Activated T-cell treated with anti-CD3 and anti-CD28 coated beads, Interleukin-2, amount 50 U/mL, for 72 hours (primary cell): ENCODE data around the gene AMACR. TPM values are rescaled to one million over a fixed set of nuclear protein-coding genes. Genes with fewer than 3 reads are reported as not detected.
A peak's percentile ranks its signal among the peaks of the same experiment; 100 is the strongest.

Experiments used
- ATAC-seq, 2 donors: fragments of 150-1000 bp; cut with Tn5 transposase; replicated peaks in 1 of 2; 2 replicates each; pipeline ENCODE4 v1.10.0; 2021; ENCODE audit warnings: moderate library complexity in 2 of 2, mild to moderate bottlenecking in 1 of 2
- DNase-seq, 2 donors: peaks; one replicate each; pipeline ENCODE4 v3.0.0; 2021 to 2022; ENCODE audit warnings: mixed read lengths in 1 of 2
- H3K27ac Mint-ChIP-seq: one replicate; pipeline ENCODE4 v1.8.0; 2022; ENCODE audit warnings: mild to moderate bottlenecking, moderate library complexity, mixed read lengths
- H3K27me3 Mint-ChIP-seq: one replicate; pipeline ENCODE4 v1.8.0; 2022; ENCODE audit warnings: low read depth, mixed read lengths
- H3K36me3 Mint-ChIP-seq, 2 donors: one replicate each; pipeline ENCODE4 v1.8.0; 2022; ENCODE audit warnings: mixed read lengths in 2 of 2, mild to moderate bottlenecking in 1 of 2; ENCODE audit not compliant: insufficient read depth in 2 of 2
- H3K4me1 Mint-ChIP-seq: one replicate; pipeline ENCODE4 v1.8.0; 2022; ENCODE audit warnings: low read depth, mixed read lengths
- H3K4me3 Mint-ChIP-seq, 2 donors: one replicate each; pipeline ENCODE4 v1.8.0; 2022; ENCODE audit warnings: mild to moderate bottlenecking in 2 of 2, mixed read lengths in 2 of 2, moderate library complexity in 2 of 2
- H3K9me3 Mint-ChIP-seq, 2 donors: one replicate each; pipeline ENCODE4 v1.8.0; 2022; ENCODE audit warnings: mixed read lengths in 2 of 2
- total RNA-seq, 2 donors: library from RNA; stranded (reverse); gene quantifications; one replicate each; pipeline ENCODE4 v1.2.3, GENCODE V29; 2022

The AMACR gene
- 1 to 10 TPM; 5.5 to 6.7 TPM for total RNA-seq

DNA sequence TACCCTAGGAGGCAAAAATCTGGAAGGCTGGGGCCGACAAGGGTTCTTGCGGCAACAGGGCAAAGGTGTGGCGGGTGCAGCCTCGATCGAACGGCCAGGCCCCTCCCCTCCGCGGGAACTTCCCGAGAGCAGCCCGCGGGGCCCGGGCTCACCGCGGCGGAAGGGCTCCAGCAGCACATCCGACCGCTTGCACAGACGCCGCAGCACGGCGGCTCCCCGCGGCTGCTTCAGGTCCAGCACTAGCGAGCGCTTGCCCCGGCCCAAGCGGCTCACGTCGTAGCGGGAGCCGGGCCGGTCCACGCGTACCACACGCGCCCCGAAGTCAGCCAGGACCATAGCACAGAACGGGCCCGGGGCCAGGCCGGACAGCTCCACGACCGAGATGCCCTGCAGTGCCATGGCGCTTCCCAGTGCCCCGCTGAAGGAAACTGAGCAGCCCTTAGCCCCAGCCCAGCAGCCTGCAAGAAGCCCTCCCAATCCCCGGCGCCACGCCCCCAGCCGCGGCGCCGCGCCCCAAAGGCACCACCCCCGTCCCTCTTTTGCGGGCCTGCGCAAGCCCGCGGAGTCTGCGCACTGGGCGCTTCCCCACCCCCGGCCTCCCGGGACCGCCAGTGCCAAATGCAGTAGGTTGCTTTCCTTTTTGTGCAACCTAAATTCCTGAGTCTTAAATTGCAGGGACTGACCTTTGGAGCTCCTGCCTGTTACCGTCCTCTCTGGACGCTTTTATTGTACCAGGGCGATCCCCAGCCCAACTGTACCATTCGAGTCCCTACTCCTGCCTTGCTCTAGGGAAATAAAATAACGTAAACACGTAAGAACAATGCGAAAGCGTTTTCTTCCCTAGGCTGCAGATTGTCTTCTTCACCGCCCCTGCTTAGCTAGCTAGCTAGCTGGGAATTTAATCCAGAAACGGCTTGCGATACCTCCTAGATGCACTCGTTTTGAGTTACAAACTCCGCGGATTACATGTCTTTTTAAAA is at the start of gene AMACR:
TSS of gene AMACR (minus strand) at position 430 of the 980 bp plus-strand sequence. CDS start at position 399, 31 bp downstream.
- Mint-ChIP-seq H3K4me1 (peaks cover 40% of the 10 kb centered on the region), H3K9me3 (no peaks in the 10 kb centered on the region), H3K27me3 (no peaks in the 10 kb centered on the region), H3K27ac (peak within 1 kb of the TSS; percentile 95), H3K4me3 (peak within 1 kb of the TSS; percentile 87 to 93), H3K36me3 (peaks cover 0 to 3% of the 10 kb centered on the region in 2 donors)
- peak; percentile 81 to 90 for DNase-seq
- ATAC-seq = peak; percentile 88 to 92

GRCh38 chr5:34057569-34057968 is 49.7 kb upstream of the AMACR start:
- no peaks in the 10 kb centered on the region for H3K27me3 Mint-ChIP-seq
- no peaks in the 10 kb centered on the region for H3K9me3 Mint-ChIP-seq
- H3K36me3 Mint-ChIP-seq = peaks cover 3% of the 10 kb centered on the region in 2 donors
- no peak overlapping the region for H3K4me3 Mint-ChIP-seq
- ATAC-seq (no peak), DNase-seq (no peak)
- H3K4me1 Mint-ChIP-seq = no peaks in the 10 kb centered on the region
- no peak overlapping the region for H3K27ac Mint-ChIP-seq

DNA sequence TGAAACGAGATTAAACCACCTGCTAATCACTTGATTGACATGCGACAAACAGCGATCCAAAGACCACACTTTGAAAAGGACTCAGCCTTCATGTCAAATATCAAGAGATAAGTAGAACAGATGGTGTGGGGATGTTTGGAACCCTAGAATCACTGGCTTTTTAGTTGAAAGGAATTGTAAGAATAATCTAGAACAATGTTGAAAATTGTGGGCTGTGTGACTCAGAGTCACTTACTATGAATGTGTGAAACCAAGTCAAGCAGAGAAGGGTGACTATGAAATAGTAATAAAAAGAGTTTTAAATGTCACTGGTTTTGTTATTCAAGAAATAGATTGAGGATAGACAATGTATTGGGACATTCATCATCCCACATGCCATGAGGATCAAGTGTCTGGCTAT is 49.3 kb upstream of the AMACR start:
- no peaks in the 10 kb centered on the region for H3K27me3 Mint-ChIP-seq
- DNase-seq (no peak), ATAC-seq (peak; percentile 43 to 47)
- H3K27ac Mint-ChIP-seq = no peak overlapping the region
- peaks cover 3% of the 10 kb centered on the region in 2 donors for H3K36me3 Mint-ChIP-seq
- no peaks in the 10 kb centered on the region for H3K9me3 Mint-ChIP-seq
- H3K4me1 Mint-ChIP-seq = no peaks in the 10 kb centered on the region
- no peak overlapping the region for H3K4me3 Mint-ChIP-seq

DNA sequence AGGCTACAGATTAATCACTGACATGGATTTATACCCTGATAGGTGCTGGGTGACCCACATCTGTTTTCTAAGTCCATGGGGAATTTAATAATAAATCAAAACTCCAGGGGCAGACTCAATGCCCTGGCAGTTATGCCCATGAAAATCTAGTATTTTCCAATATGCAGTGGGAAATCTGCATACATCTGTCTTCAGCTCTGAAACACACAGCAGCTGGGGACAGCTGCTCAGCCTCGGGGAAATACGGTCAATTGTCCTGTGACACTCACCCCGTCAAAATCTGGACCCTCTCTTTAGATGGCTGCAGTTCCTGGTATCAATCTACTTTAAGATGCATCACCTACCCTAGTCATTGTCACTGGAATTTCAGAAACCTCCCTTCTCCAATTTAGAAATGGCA is 47.8 kb upstream of the AMACR start:
- Mint-ChIP-seq H3K27me3 (no peaks in the 10 kb centered on the region), H3K27ac (no peak overlapping the region), H3K4me1 (no peaks in the 10 kb centered on the region), H3K4me3 (no peak overlapping the region), H3K9me3 (no peaks in the 10 kb centered on the region), H3K36me3 (no peaks in the 10 kb centered on the region)
- ATAC-seq = no peak
- no peak for DNase-seq

GRCh38 chr5:34054400-34054729 is 46.5 kb upstream of the AMACR start:
- Mint-ChIP-seq H3K9me3 (no peaks in the 10 kb centered on the region), H3K4me1 (no peaks in the 10 kb centered on the region), H3K27ac (no peak overlapping the region)

DNA sequence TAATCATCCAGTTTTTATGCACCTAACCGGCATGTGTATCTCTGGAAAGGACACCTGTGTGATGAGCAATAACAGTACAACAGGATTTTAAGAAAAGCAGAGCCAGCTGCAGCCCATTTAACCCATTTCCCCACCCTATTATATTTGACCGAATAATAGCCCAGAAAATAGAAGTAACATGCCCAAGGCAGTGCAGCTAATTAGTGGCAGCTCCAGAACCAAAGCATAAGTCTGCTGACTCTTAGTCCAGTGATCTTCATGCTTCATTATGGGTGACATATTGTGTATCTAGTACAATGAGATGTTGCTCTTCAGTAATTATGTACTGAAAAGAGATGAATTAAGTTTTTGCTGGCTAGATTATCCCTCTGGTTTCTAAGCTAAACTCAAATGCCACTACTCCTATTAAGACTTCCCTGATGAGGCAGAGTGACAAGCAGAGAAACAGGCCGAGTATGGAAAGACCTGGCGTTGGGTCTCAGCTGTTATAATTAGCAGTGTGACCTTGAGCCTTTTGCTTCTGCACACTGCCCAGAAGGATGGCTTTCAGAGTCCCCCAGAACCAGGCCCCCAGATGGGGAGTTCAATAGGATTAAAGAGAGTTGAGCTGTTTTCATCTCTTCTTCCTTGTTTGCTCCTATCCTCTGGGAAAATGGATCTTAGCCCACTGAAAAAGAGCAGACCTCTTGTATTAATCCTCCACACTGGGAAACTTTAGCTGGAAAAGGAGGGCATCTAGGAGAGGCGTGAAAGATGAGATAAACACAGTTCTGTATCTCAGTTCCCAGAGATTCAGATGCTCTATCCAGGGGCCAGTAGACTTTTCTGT is 45.9 kb upstream of the AMACR start:
- no peak overlapping the region for H3K27ac Mint-ChIP-seq
- no peaks in the 10 kb centered on the region for H3K27me3 Mint-ChIP-seq
- ATAC-seq (no peak), DNase-seq (no peak)
- H3K9me3 Mint-ChIP-seq = no peaks in the 10 kb centered on the region
- H3K36me3 Mint-ChIP-seq = no peaks in the 10 kb centered on the region
- no peaks in the 10 kb centered on the region for H3K4me1 Mint-ChIP-seq
- H3K4me3 Mint-ChIP-seq = no peak overlapping the region

More at GRCh38 chr5:34054400-34054729, 46.5 kb upstream of the AMACR start:
- no peak for DNase-seq
- ATAC-seq = no peak
- no peak overlapping the region for H3K4me3 Mint-ChIP-seq
- H3K27me3 Mint-ChIP-seq = no peaks in the 10 kb centered on the region
- no peaks in the 10 kb centered on the region for H3K36me3 Mint-ChIP-seq

GRCh38 chr5:34053133-34053532 is 45.3 kb upstream of the AMACR start:
- H3K4me1 Mint-ChIP-seq = no peaks in the 10 kb centered on the region
- no peaks in the 10 kb centered on the region for H3K9me3 Mint-ChIP-seq
- no peaks in the 10 kb centered on the region for H3K36me3 Mint-ChIP-seq
- no peak for ATAC-seq
- no peak for DNase-seq
- no peaks in the 10 kb centered on the region for H3K27me3 Mint-ChIP-seq
- no peak overlapping the region for H3K27ac Mint-ChIP-seq
- no peak overlapping the region for H3K4me3 Mint-ChIP-seq

GRCh38 chr5:34051374-34051980 is 43.6 kb upstream of the AMACR start:
- H3K4me3 Mint-ChIP-seq = no peak overlapping the region
- H3K27ac Mint-ChIP-seq = no peak overlapping the region
- no peaks in the 10 kb centered on the region for H3K36me3 Mint-ChIP-seq
- no peak for ATAC-seq
- no peak for DNase-seq
- H3K9me3 Mint-ChIP-seq = no peaks in the 10 kb centered on the region
- H3K4me1 Mint-ChIP-seq = no peaks in the 10 kb centered on the region
- H3K27me3 Mint-ChIP-seq = no peaks in the 10 kb centered on the region

- H3K27me3 Mint-ChIP-seq = no peaks in the 10 kb centered on the region
- H3K4me3 Mint-ChIP-seq = no peak overlapping the region
- ATAC-seq = no peak
- no peaks in the 10 kb centered on the region for H3K4me1 Mint-ChIP-seq
- H3K9me3 Mint-ChIP-seq = no peaks in the 10 kb centered on the region
- no peak for DNase-seq
- H3K36me3 Mint-ChIP-seq = no peaks in the 10 kb centered on the region
- H3K27ac Mint-ChIP-seq = no peak overlapping the region
These were observed 40.1 kb upstream of the AMACR start for GRCh38 chr5:34047774-34048572.

DNA sequence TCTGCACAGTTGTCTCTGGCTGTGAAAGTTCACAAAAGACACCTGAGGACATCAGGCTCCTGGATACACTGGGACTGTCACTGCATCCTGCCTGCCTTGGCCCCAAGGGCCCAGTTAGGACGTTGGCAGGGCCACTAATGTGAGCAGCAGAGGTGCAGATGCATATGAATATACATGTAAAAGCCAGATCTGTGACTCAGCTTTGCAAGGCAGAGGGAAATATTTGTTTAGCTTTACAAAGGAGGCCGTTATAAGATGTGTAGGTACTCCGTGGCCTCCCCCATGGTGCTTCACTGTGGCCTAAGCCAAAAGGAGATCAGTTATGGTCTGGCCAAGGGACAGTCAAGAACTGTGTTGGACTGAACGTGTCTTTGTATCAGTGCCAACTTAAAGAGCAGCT is 39.3 kb upstream of the AMACR start:
- Mint-ChIP-seq H3K27ac (no peak overlapping the region), H3K9me3 (no peaks in the 10 kb centered on the region), H3K36me3 (no peaks in the 10 kb centered on the region), H3K4me3 (no peak overlapping the region), H3K4me1 (no peaks in the 10 kb centered on the region), H3K27me3 (no peaks in the 10 kb centered on the region)
- DNase-seq = no peak
- ATAC-seq = no peak

GRCh38 chr5:34045996-34046395 is 38.1 kb upstream of the AMACR start:
- H3K36me3 Mint-ChIP-seq = no peaks in the 10 kb centered on the region
- no peak overlapping the region for H3K27ac Mint-ChIP-seq
- no peak for ATAC-seq
- H3K4me3 Mint-ChIP-seq = no peak overlapping the region
- no peaks in the 10 kb centered on the region for H3K9me3 Mint-ChIP-seq
- H3K4me1 Mint-ChIP-seq = no peaks in the 10 kb centered on the region
- no peaks in the 10 kb centered on the region for H3K27me3 Mint-ChIP-seq
- DNase-seq = no peak

GRCh38 chr5:34045023-34045422 is 37.2 kb upstream of the AMACR start:
- no peak overlapping the region for H3K4me3 Mint-ChIP-seq
- H3K27ac Mint-ChIP-seq = no peak overlapping the region
- H3K27me3 Mint-ChIP-seq = no peaks in the 10 kb centered on the region
- ATAC-seq (no peak), DNase-seq (no peak)
- no peaks in the 10 kb centered on the region for H3K36me3 Mint-ChIP-seq
- H3K9me3 Mint-ChIP-seq = no peaks in the 10 kb centered on the region
- no peaks in the 10 kb centered on the region for H3K4me1 Mint-ChIP-seq
